ENCODE measurements around the gene PTCD2.

Gene PTCD2

DNA sequence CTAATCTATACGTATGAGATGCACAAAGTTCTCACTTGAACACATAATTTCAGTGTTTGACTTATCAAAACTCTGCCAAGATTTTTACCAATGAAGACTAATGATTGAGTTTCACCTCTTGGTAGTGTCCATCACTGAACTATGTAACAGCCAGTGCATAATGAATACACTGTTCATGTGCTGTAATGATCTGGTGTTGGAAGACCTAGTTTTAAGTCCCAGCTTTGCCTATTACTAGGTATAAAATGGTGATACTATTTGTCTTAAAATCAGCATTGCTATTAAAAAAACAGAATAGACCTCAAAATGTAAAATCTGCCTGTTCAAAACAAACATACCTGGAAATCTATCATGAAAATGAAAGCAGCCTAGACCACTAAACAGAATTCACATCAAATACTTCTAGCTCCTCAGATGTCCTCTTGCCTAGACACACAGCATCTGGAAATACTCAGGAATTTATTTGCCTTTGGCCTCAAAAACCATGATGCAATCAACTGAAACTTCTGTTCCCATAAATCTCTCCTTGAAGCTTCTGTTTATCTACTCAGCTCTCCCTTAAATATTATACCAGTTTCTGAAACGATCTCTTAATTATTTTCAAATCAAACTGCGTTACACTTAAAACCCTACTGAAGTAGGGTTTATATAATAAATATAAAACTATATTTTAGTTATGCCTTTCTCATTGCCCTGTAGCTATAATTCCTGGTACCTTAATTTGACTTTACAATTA lies 38.2 kb upstream of the PTCD2 start:
- DNase-seq (ENCODE audit: low read depth) = no peak
- no peak overlapping the region for H3K4me3 ChIP-seq (ENCODE audit: low read length)
- TF ChIP-seq, protein P1, sequence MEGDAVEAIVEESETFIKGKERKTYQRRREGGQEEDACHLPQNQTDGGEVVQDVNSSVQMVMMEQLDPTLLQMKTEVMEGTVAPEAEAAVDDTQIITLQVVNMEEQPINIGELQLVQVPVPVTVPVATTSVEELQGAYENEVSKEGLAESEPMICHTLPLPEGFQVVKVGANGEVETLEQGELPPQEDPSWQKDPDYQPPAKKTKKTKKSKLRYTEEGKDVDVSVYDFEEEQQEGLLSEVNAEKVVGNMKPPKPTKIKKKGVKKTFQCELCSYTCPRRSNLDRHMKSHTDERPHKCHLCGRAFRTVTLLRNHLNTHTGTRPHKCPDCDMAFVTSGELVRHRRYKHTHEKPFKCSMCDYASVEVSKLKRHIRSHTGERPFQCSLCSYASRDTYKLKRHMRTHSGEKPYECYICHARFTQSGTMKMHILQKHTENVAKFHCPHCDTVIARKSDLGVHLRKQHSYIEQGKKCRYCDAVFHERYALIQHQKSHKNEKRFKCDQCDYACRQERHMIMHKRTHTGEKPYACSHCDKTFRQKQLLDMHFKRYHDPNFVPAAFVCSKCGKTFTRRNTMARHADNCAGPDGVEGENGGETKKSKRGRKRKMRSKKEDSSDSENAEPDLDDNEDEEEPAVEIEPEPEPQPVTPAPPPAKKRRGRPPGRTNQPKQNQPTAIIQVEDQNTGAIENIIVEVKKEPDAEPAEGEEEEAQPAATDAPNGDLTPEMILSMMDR (conservative IDR thresholded peaks at IDR 0.05; ENCODE audit: low read depth, low read length) = no peak

DNA sequence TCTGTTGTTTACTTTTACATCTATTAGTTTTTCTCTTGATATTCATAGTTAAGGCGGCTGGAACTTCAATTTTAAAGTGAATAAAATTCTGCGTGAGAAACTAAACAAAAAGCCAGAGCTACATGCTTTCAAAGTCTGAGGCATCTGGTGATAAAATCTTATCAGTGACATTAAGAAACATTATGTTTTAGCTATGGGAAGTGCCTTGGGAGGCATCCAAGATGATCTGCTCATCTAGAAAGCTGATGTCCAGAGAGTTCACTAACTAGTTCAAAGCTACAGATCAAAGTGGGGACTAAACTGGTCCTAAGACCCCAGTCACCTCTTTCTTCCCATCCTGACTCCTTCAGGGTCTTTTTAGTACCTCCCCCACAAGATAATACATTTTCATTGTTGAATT lies 37.3 kb upstream of the PTCD2 start:
- TF ChIP-seq, protein P1 (conservative IDR thresholded peaks at IDR 0.05; ENCODE audit: low read depth, low read length) = no peak
- DNase-seq (ENCODE audit: low read depth) = no peak
- H3K4me3 ChIP-seq (ENCODE audit: low read length) = no peak overlapping the region

- DNase-seq (ENCODE audit: low read depth) = no peak
- no peak overlapping the region for H3K4me3 ChIP-seq (ENCODE audit: low read length)
- TF ChIP-seq, protein P1 (conservative IDR thresholded peaks at IDR 0.05; ENCODE audit: low read depth, low read length) = no peak
These were observed 36.8 kb upstream of the PTCD2 start for GRCh38 chr5:72283358-72283757.

DNA sequence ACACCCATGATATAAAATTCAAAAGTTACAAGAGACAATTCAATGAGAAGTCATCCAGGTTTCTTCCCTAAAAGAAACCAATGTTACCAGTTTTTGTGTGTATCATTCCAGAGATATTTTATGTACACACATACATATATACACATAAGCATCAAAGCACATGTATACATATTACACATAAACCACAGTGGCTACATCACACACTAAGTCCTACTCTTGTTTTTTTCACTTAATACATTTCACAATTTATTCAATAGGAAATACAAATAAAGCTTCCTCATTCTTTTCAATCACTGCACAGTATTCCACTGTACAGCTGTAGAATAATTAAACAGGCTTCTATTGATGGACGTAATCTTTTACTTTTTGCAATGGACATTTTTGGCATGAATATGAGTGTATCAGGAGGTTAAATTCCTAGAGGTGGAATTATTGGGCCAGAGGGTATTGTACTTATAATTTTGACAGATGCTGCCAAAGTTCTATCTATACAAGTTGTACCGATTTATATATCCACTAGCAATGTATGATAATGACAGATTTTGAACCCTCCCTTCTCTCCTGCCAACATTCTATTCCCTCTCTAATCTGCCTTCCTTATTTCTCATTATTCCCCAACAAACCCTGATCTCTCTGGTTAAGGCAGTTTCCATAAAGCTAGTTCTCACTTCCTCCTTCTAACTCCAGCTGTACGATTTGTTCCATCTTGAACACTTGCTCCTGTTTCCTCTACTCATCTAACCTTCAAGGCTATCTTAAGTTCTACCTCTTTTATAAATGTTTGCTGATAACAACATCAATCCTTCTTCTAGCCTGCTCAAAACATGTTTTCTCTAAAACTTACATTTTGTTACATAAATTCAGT lies 35.4 kb upstream of the PTCD2 start:
- TF ChIP-seq, protein P1 (conservative IDR thresholded peaks at IDR 0.05; ENCODE audit: low read depth, low read length) = no peak
- H3K4me3 ChIP-seq (ENCODE audit: low read length) = no peak overlapping the region

DNA sequence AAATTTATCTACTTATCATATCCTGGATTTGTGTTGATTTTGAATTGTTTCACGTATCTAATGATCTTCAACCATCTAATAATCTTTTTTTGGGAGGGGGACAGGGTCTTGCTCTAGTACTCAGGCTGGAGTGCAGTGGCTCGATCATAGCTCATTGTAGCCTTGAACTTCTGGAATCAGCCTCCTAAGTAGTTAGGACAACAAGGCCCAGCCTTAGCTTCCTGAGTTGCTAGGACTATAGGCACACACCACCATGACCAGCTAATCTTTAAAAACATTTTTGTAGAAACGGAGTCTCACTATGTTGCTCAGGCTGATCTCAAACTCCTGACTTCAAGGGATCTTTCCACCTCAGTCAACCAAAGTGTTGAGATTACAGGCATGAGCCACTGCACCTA lies 34.8 kb upstream of the PTCD2 start:
- no peak for DNase-seq (ENCODE audit: low read depth)
- TF ChIP-seq, protein P1 (conservative IDR thresholded peaks at IDR 0.05; ENCODE audit: low read depth, low read length) = no peak
- H3K4me3 ChIP-seq (ENCODE audit: low read length) = no peak overlapping the region

More for the DNA sequence above, 35.4 kb upstream of the PTCD2 start:
- no peak for DNase-seq (ENCODE audit: low read depth)

- H3K4me3 ChIP-seq (ENCODE audit: low read length) = no peak overlapping the region
- no peak for DNase-seq (ENCODE audit: low read depth)
- TF ChIP-seq, protein P1 (conservative IDR thresholded peaks at IDR 0.05; ENCODE audit: low read depth, low read length) = no peak
These were observed 33.4 kb upstream of the PTCD2 start for GRCh38 chr5:72286798-72287197.

Measured in retinal pigment epithelial cell (primary cell).